ENCODE data around the gene PIK3CD.

PIK3CD gene

GRCh38 chr1:9718006-9718680, 66.6 kb downstream of the PIK3CD start:
- no peak overlapping the region for H3K4me3 ChIP-seq (ENCODE audit: low read depth, low read length)
- peaks cover 63% of the 10 kb centered on the region for H3K36me3 ChIP-seq (ENCODE audit: control insufficient read depth, insufficient read depth, low read length)
- peaks cover 7% of the 10 kb centered on the region for H3K4me1 ChIP-seq (ENCODE audit: control insufficient read depth, insufficient read depth, low read length)
- no peaks in the 10 kb centered on the region for H3K27me3 ChIP-seq (ENCODE audit: control insufficient read depth, insufficient read depth, low read length)
- H3K9me3 ChIP-seq (ENCODE audit: control insufficient read depth, insufficient read depth, low read length): no peaks in the 10 kb centered on the region
- H3K9ac ChIP-seq (ENCODE audit: low read depth, low read length): no peak overlapping the region

DNA sequence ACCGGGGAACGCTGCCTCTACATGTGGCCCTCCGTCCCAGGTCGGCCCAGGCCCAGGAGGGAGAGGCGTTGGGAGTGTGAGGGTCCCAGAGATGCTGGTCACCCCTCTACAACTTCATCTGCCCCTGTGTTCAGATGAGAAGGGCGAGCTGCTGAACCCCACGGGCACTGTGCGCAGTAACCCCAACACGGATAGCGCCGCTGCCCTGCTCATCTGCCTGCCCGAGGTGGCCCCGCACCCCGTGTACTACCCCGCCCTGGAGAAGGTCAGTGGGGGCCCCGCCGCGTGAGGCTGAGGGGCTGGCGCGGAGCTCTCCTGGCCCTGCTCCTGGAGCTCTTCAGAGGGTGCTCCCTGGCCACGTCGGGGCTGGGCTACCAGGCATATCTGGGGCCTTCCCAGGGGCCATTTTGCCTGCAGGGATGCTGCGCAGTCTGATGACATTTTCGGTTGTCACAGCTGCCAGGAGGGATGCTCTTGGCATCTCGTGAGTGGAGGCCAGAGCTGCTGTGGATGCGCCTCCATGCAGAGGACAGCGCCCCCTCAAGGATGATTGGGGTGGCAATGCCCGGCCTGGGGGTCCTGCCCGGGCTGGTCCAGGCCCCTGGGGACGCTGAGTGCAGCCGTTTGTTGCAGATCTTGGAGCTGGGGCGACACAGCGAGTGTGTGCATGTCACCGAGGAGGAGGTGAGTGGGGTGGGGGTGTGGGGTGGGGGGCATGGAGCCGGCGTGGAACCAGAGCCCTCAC, 68.6 kb downstream of the PIK3CD start:
- Histone ChIP-seq H3K36me3 (ENCODE audit: control insufficient read depth, insufficient read depth, low read length) (peaks cover 77% of the 10 kb centered on the region), H3K9me3 (ENCODE audit: control insufficient read depth, insufficient read depth, low read length) (no peaks in the 10 kb centered on the region), H3K4me1 (ENCODE audit: control insufficient read depth, insufficient read depth, low read length) (peaks cover 1% of the 10 kb centered on the region), H3K9ac (ENCODE audit: low read depth, low read length) (no peak overlapping the region), H3K27me3 (ENCODE audit: control insufficient read depth, insufficient read depth, low read length) (no peaks in the 10 kb centered on the region), H3K4me3 (ENCODE audit: low read depth, low read length) (no peak overlapping the region)

GRCh38 chr1:9720785-9721605, 69.5 kb downstream of the PIK3CD start:
- peaks cover 69% of the 10 kb centered on the region for H3K36me3 ChIP-seq (ENCODE audit: control insufficient read depth, insufficient read depth, low read length)
- H3K27me3 ChIP-seq (ENCODE audit: control insufficient read depth, insufficient read depth, low read length): no peaks in the 10 kb centered on the region
- H3K9me3 ChIP-seq (ENCODE audit: control insufficient read depth, insufficient read depth, low read length): no peaks in the 10 kb centered on the region
- no peak overlapping the region for H3K4me3 ChIP-seq (ENCODE audit: low read depth, low read length)
- no peak overlapping the region for H3K9ac ChIP-seq (ENCODE audit: low read depth, low read length)
- no peaks in the 10 kb centered on the region for H3K4me1 ChIP-seq (ENCODE audit: control insufficient read depth, insufficient read depth, low read length)

DNA sequence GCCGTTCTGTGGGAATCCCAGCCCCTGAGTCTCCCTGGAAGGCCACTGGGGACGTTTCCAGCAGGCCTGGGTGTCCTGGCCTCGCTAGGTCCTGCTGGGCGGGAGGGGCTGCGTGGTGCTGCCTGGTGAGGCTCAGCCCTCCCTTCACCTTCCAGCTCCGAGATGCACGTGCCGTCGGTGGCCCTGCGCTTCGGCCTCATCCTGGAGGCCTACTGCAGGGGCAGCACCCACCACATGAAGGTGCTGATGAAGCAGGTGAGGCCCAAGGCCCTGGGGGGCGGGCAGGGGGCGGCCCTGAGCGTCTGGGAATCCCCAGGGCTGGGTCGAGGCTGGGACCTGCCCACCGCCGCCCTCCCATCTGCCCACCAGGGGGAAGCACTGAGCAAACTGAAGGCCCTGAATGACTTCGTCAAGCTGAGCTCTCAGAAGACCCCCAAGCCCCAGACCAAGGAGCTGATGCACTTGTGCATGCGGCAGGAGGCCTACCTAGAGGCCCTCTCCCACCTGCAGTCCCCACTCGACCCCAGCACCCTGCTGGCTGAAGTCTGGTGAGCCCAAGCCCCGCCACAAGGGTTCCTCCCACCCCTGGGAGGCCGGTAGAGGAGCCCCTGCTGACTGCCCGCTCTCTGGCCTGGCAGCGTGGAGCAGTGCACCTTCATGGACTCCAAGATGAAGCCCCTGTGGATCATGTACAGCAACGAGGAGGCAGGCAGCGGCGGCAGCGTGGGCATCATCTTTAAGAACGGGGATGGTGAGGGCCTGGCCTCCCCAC, 70.3 kb downstream of the PIK3CD start:
- H3K4me1 ChIP-seq (ENCODE audit: control insufficient read depth, insufficient read depth, low read length): no peaks in the 10 kb centered on the region
- no peaks in the 10 kb centered on the region for H3K27me3 ChIP-seq (ENCODE audit: control insufficient read depth, insufficient read depth, low read length)
- no peak overlapping the region for H3K9ac ChIP-seq (ENCODE audit: low read depth, low read length)
- H3K36me3 ChIP-seq (ENCODE audit: control insufficient read depth, insufficient read depth, low read length): peaks cover 63% of the 10 kb centered on the region
- H3K4me3 ChIP-seq (ENCODE audit: low read depth, low read length): no peak overlapping the region
- no peaks in the 10 kb centered on the region for H3K9me3 ChIP-seq (ENCODE audit: control insufficient read depth, insufficient read depth, low read length)

DNA sequence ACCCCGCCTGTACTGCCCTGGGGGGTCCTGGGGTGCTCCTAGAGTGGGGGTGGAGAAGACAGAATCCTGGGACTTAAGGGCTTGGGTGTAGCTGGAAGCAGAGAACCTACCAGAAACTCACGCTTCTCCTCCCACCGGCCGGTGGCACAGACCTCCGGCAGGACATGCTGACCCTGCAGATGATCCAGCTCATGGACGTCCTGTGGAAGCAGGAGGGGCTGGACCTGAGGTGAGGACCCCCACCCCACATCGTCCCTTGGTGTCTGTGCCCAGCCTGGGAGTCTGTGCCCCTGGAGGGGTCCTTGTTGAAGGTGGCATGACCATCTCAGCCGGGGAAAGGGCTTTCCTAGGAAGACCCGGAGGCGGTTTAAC, 70.8 kb downstream of the PIK3CD start:
- no peak overlapping the region for H3K4me3 ChIP-seq (ENCODE audit: low read depth, low read length)
- H3K9ac ChIP-seq (ENCODE audit: low read depth, low read length): no peak overlapping the region
- H3K27me3 ChIP-seq (ENCODE audit: control insufficient read depth, insufficient read depth, low read length): no peaks in the 10 kb centered on the region
- peaks cover 66% of the 10 kb centered on the region for H3K36me3 ChIP-seq (ENCODE audit: control insufficient read depth, insufficient read depth, low read length)
- no peaks in the 10 kb centered on the region for H3K4me1 ChIP-seq (ENCODE audit: control insufficient read depth, insufficient read depth, low read length)
- no peaks in the 10 kb centered on the region for H3K9me3 ChIP-seq (ENCODE audit: control insufficient read depth, insufficient read depth, low read length)

DNA sequence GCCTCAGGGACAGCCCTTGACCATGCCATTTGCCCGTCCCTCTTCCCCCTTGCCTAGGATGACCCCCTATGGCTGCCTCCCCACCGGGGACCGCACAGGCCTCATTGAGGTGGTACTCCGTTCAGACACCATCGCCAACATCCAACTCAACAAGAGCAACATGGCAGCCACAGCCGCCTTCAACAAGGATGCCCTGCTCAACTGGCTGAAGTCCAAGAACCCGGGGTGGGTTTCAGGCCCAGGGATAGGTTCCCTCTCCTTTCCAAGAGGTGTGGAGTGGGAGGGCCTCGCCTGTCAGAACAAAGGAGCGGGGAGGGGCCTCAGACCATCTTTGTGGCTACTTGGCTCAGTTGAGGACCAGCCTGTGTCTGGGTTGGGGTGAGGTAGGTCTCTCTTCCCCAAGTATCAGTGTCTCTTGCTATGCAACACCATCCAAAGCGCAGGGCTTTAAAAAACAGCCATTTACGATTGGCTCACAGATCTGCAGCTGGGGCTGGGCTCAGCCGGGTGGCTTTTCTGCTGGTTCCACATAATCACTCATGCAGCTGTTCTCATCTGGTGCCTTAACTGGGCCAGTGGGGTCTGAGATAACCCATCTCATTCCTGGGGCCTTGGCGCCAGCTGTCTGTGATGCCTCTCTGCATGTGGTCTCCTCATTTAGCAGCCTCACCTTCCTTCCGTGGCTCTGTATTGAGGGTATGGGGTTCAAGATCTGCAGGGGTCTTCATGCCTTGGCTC, 71.7 kb downstream of the PIK3CD start:
- H3K9ac ChIP-seq (ENCODE audit: low read depth, low read length): no peak overlapping the region
- no peak overlapping the region for H3K4me3 ChIP-seq (ENCODE audit: low read depth, low read length)
- peaks cover 62% of the 10 kb centered on the region for H3K36me3 ChIP-seq (ENCODE audit: control insufficient read depth, insufficient read depth, low read length)
- H3K27me3 ChIP-seq (ENCODE audit: control insufficient read depth, insufficient read depth, low read length): no peaks in the 10 kb centered on the region
- no peaks in the 10 kb centered on the region for H3K9me3 ChIP-seq (ENCODE audit: control insufficient read depth, insufficient read depth, low read length)
- no peaks in the 10 kb centered on the region for H3K4me1 ChIP-seq (ENCODE audit: control insufficient read depth, insufficient read depth, low read length)

DNA sequence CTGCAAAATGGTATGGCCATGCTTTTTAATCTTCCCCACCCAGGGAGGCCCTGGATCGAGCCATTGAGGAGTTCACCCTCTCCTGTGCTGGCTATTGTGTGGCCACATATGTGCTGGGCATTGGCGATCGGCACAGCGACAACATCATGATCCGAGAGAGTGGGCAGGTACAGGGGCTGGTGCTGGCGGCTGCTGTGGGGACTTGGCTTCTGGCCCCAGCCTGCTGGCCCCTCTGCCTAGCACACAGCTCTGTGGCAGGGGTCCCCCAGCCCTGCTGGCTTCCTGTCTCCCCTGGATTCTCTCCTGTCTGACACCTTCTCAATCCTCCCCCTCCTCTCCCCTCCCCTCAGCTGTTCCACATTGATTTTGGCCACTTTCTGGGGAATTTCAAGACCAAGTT, 72.4 kb downstream of the PIK3CD start:
- Histone ChIP-seq H3K4me1 (ENCODE audit: control insufficient read depth, insufficient read depth, low read length) (no peaks in the 10 kb centered on the region), H3K9ac (ENCODE audit: low read depth, low read length) (no peak overlapping the region), H3K27me3 (ENCODE audit: control insufficient read depth, insufficient read depth, low read length) (no peaks in the 10 kb centered on the region), H3K36me3 (ENCODE audit: control insufficient read depth, insufficient read depth, low read length) (peaks cover 62% of the 10 kb centered on the region), H3K9me3 (ENCODE audit: control insufficient read depth, insufficient read depth, low read length) (no peaks in the 10 kb centered on the region), H3K4me3 (ENCODE audit: low read depth, low read length) (no peak overlapping the region)

DNA sequence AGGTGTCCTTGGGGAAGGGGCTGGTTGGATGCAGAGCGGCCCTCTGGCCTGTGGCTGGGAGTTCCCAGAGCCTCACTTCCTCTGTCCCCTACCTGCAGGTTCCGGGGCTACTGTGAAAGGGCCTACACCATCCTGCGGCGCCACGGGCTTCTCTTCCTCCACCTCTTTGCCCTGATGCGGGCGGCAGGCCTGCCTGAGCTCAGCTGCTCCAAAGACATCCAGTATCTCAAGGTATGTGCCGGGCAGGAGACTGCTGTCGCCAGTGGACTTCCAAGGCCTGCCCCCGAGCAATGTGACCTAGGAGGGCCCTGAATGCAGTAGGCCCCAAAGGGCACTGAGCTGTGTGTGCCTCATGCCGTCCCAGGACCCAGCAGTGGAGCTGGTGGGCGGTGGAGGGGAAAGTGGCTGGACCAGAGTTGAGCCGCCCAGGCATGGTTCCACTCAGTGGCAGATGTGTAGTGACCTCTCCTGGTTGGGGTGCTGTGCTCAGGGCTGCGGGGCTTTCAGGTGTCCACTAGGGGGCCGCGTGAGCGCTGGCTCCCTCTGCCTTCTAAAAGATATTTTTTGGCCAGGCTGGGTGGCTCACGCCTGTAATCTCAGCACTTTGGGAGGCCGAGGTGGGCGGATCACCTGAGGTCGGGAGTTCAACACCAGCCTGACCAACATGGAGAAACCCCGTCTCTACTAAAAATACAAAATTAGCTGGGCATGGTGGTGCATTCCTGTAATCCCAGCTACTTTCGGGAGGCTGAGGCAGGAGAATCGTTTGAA, 73.4 kb downstream of the PIK3CD start:
- no peak overlapping the region for H3K9ac ChIP-seq (ENCODE audit: low read depth, low read length)
- no peaks in the 10 kb centered on the region for H3K4me1 ChIP-seq (ENCODE audit: control insufficient read depth, insufficient read depth, low read length)
- H3K36me3 ChIP-seq (ENCODE audit: control insufficient read depth, insufficient read depth, low read length): peaks cover 61% of the 10 kb centered on the region
- no peaks in the 10 kb centered on the region for H3K9me3 ChIP-seq (ENCODE audit: control insufficient read depth, insufficient read depth, low read length)
- H3K27me3 ChIP-seq (ENCODE audit: control insufficient read depth, insufficient read depth, low read length): no peaks in the 10 kb centered on the region
- no peak overlapping the region for H3K4me3 ChIP-seq (ENCODE audit: low read depth, low read length)

- Histone ChIP-seq H3K4me3 (ENCODE audit: low read depth, low read length) (no peak overlapping the region), H3K36me3 (ENCODE audit: control insufficient read depth, insufficient read depth, low read length) (peaks cover 63% of the 10 kb centered on the region), H3K4me1 (ENCODE audit: control insufficient read depth, insufficient read depth, low read length) (no peaks in the 10 kb centered on the region), H3K27me3 (ENCODE audit: control insufficient read depth, insufficient read depth, low read length) (no peaks in the 10 kb centered on the region), H3K9me3 (ENCODE audit: control insufficient read depth, insufficient read depth, low read length) (no peaks in the 10 kb centered on the region), H3K9ac (ENCODE audit: low read depth, low read length) (no peak overlapping the region)
These were observed 74.9 kb downstream of the PIK3CD start for GRCh38 chr1:9726406-9726805.

GRCh38 chr1:9726905-9727595, 75.5 kb downstream of the PIK3CD start:
- H3K9ac ChIP-seq (ENCODE audit: low read depth, low read length): no peak overlapping the region
- H3K4me3 ChIP-seq (ENCODE audit: low read depth, low read length): no peak overlapping the region
- no peaks in the 10 kb centered on the region for H3K9me3 ChIP-seq (ENCODE audit: control insufficient read depth, insufficient read depth, low read length)
- no peaks in the 10 kb centered on the region for H3K27me3 ChIP-seq (ENCODE audit: control insufficient read depth, insufficient read depth, low read length)
- H3K36me3 ChIP-seq (ENCODE audit: control insufficient read depth, insufficient read depth, low read length): peaks cover 65% of the 10 kb centered on the region
- H3K4me1 ChIP-seq (ENCODE audit: control insufficient read depth, insufficient read depth, low read length): no peaks in the 10 kb centered on the region

Measured in iPS-15b (cell line).